Keratinocyte (primary cell): ENCODE data around the gene SEC23A. TPM values are rescaled to one million over a fixed set of nuclear protein-coding genes. Genes with fewer than 3 reads are reported as not detected.

Experiments used
- DNase-seq: peaks from one replicate; pipeline ENCODE4 v3.0.0-alpha.2; 2011; ENCODE audit warnings: low read depth, missing footprints, low spot score
- FAIRE-seq: peaks from 2 replicates; lab custom pipeline; 2011; peaks lifted over from hg19 to GRCh38; lab: Jason Lieb, UNC
- H2AFZ ChIP-seq: 2 replicates; pipeline ENCODE4 v1.6.0; 2012; ENCODE audit warnings: low read length, control low read depth, inconsistent platforms; ENCODE audit not compliant: control insufficient read depth
- H3K27ac ChIP-seq: 2 replicates; pipeline ENCODE4 v1.5.1; 2011; ENCODE audit warnings: low read length; ENCODE audit not compliant: control insufficient read depth, insufficient read depth
- H3K27me3 ChIP-seq: 3 replicates; pipeline ENCODE4 v1.6.0; 2011; ENCODE audit warnings: low read length; ENCODE audit not compliant: control insufficient read depth, insufficient read depth; ENCODE audit errors: extremely low read depth
- H3K36me3 ChIP-seq, 2 experiments: 2 replicates in 1 of 2; 3 replicates in 1 of 2; pipeline ENCODE4 v1.5.1; 2011; ENCODE audit warnings: low read length in 2 of 2, mild to moderate bottlenecking in 1 of 2; ENCODE audit not compliant: control insufficient read depth in 2 of 2, insufficient read depth in 2 of 2; ENCODE audit errors: extremely low read depth in 1 of 2
- H3K4me1 ChIP-seq: 3 replicates; pipeline ENCODE4 v1.5.1; 2011; ENCODE audit warnings: low read length; ENCODE audit not compliant: control insufficient read depth, insufficient read depth; ENCODE audit errors: extremely low read depth
- H3K4me2 ChIP-seq: 3 replicates; pipeline ENCODE4 v1.6.0; 2011; ENCODE audit warnings: low read depth, low read length; ENCODE audit not compliant: control insufficient read depth, insufficient read depth; ENCODE audit errors: extremely low read depth
- H3K4me3 ChIP-seq, 3 experiments: fragments of 200-600 bp in 1 of 3; sonication (generic) in 1 of 3; 2 replicates in 2 of 3; 3 replicates in 1 of 3; pipeline ENCODE4 v1.5.1; 2011 to 2016; ENCODE audit warnings: low read length in 3 of 3, mild to moderate bottlenecking in 3 of 3, control low read depth in 2 of 3, inconsistent platforms in 1 of 3, low read depth in 1 of 3, mixed read lengths in 1 of 3, mixed run types in 1 of 3, moderate library complexity in 1 of 3; ENCODE audit not compliant: control insufficient read depth in 2 of 3, insufficient read depth in 2 of 3; ENCODE audit errors: extremely low read depth in 1 of 3
- H3K79me2 ChIP-seq: 2 replicates; pipeline ENCODE4 v1.6.0; 2012; ENCODE audit warnings: low read length; ENCODE audit not compliant: control insufficient read depth, insufficient read depth
- H3K9ac ChIP-seq: 3 replicates; pipeline ENCODE4 v1.6.0; 2011; ENCODE audit warnings: low read length; ENCODE audit not compliant: control insufficient read depth, insufficient read depth; ENCODE audit errors: extremely low read depth
- H3K9me1 ChIP-seq: 3 replicates; pipeline ENCODE4 v1.6.0; 2011; ENCODE audit warnings: low read length; ENCODE audit not compliant: control insufficient read depth, insufficient read depth; ENCODE audit errors: extremely low read depth
- H3K9me3 ChIP-seq: 2 replicates; pipeline ENCODE4 v1.5.1; 2012; ENCODE audit warnings: low read depth, low read length; ENCODE audit not compliant: control insufficient read depth
- H4K20me1 ChIP-seq: 3 replicates; pipeline ENCODE4 v1.6.0; 2011; ENCODE audit warnings: low read length; ENCODE audit not compliant: control insufficient read depth, insufficient read depth; ENCODE audit errors: extremely low read depth
- CTCF ChIP-seq, 3 experiments: IDR thresholded peaks in 1 of 3; conservative IDR thresholded peaks in 1 of 3; optimal IDR thresholded peaks in 1 of 3; 2 replicates in 2 of 3; 3 replicates in 1 of 3; pipeline versions ENCODE3 to v1.5.1; 2011; ENCODE audit warnings: low read length in 3 of 3, mild to moderate bottlenecking in 3 of 3, moderate library complexity in 2 of 3, control low read depth in 1 of 3, inconsistent platforms in 1 of 3; ENCODE audit not compliant: insufficient read depth in 2 of 3; ENCODE audit errors: extremely low read depth in 1 of 3
- EZH2 ChIP-seq: IDR thresholded peaks from one replicate; pipeline ENCODE4 v1.6.1; 2012; ENCODE audit warnings: inconsistent platforms, mild to moderate bottlenecking, low read length, moderate library complexity
- dilution Hi-C: fragments of 300-500 bp; cut with MboI; formaldehyde crosslinking; loops from one replicate; pipeline ENCODE4 v1.7.0; 2020; ENCODE audit warnings: low sequenced_read_pairs; ENCODE audit not compliant: extremely low pct_ligation_motif_present
- polyA plus RNA-seq, 5 experiments: library from polyadenylated mRNA; depleted of rRNA in 3 of 5; stranded (reverse) in 3 of 5; stranded (forward) in 1 of 5; unstranded in 1 of 5; fragments of >200 nt; gene quantifications; 1 replicate in 1 of 5; 2 replicates in 3 of 5; 3 replicates in 1 of 5; pipeline versions ENCODE4 v1.2.1 to v1.2.3, GENCODE V29; 2011 to 2012; ENCODE audit warnings: missing spikeins in 2 of 5, low read depth in 1 of 5, low replicate concordance in 1 of 5

The SEC23A gene
- polyA plus RNA-seq, 1 donor (not counting 4 experiments of a cell fraction or from before 2014, with no cell fraction given), result 79.6 TPM

- Histone ChIP-seq H3K9ac (no peak overlapping the region), H3K9me3 (no peaks in the 10 kb centered on the region), H3K27me3 (no peaks in the 10 kb centered on the region), H3K27ac (no peak overlapping the region), H3K4me1 (no peaks in the 10 kb centered on the region), H4K20me1 (no peaks in the 10 kb centered on the region), H3K9me1 (no peaks in the 10 kb centered on the region), H3K79me2 (no peaks in the 10 kb centered on the region), H3K4me3 (no peak overlapping the region), H2AFZ (no peak overlapping the region), H3K36me3 (peaks cover 16 to 26% of the 10 kb centered on the region in 2 experiments), H3K4me2 (no peak overlapping the region)
- dilution Hi-C loops, result no loop called here
- no peak for FAIRE-seq
- TF ChIP-seq EZH2, result no peak
- no peak for TF ChIP-seq CTCF (optimal IDR thresholded peaks at IDR 0.05 in 1 of 3, IDR thresholded peaks at IDR 0.05 in 1 of 3, conservative IDR thresholded peaks at IDR 0.05 in 1 of 3; ENCODE audit: extremely low read depth in 1 of 3, insufficient read depth in 2 of 3, low read length in 3 of 3)
- no peak for DNase-seq
Observed at GRCh38 chr14:39087493-39087892, 15.5 kb downstream of the SEC23A start.

GRCh38 chr14:39085933-39086332 is 17.1 kb downstream of the SEC23A start:
- H4K20me1 ChIP-seq, result no peaks in the 10 kb centered on the region
- dilution Hi-C loops, result no loop called here
- H3K4me3 ChIP-seq, result no peak overlapping the region
- DNase-seq, result no peak
- no peak overlapping the region for H3K9ac ChIP-seq
- no peaks in the 10 kb centered on the region for H3K79me2 ChIP-seq
- H3K9me1 ChIP-seq, result no peaks in the 10 kb centered on the region
- TF ChIP-seq EZH2, result no peak
- no peak for TF ChIP-seq CTCF (optimal IDR thresholded peaks at IDR 0.05 in 1 of 3, IDR thresholded peaks at IDR 0.05 in 1 of 3, conservative IDR thresholded peaks at IDR 0.05 in 1 of 3; ENCODE audit: extremely low read depth in 1 of 3, insufficient read depth in 2 of 3, low read length in 3 of 3)
- H3K4me2 ChIP-seq, result no peak overlapping the region
- no peaks in the 10 kb centered on the region for H3K27me3 ChIP-seq
- H3K36me3 ChIP-seq, result peaks cover 15 to 26% of the 10 kb centered on the region in 2 experiments
- H3K4me1 ChIP-seq, result no peaks in the 10 kb centered on the region
- H3K9me3 ChIP-seq, result no peaks in the 10 kb centered on the region
- no peak overlapping the region for H2AFZ ChIP-seq
- H3K27ac ChIP-seq, result no peak overlapping the region
- no peak for FAIRE-seq
